ENCODE measurements around the gene CD244.
"Not testable (repeated sequence)": the region's sequence is repeated elsewhere in the genome, so short reads cannot be mapped to it uniquely, and the experiment has no call there.

Gene CD244

GRCh38 chr1:160877221-160877620 is 14.5 kb upstream of the CD244 start:
- DNase-seq = peak; percentile 62

- DNase-seq = no peak
Observed at GRCh38 chr1:160876311-160876710, 13.6 kb upstream of the CD244 start.

- not testable (repeated sequence) for DNase-seq
Observed at GRCh38 chr1:160875591-160875990, 12.9 kb upstream of the CD244 start.

- DNase-seq = no peak
Observed at GRCh38 chr1:160874935-160875334, 12.2 kb upstream of the CD244 start.

GRCh38 chr1:160868141-160868540 is 5.5 kb upstream of the CD244 start:
- DNase-seq = no peak

GRCh38 chr1:160867651-160868050 is 5.0 kb upstream of the CD244 start:
- not testable (repeated sequence) for DNase-seq

- no peak for DNase-seq
Observed at GRCh38 chr1:160866695-160867260, 4.1 kb upstream of the CD244 start.

GRCh38 chr1:160866001-160866694 is 3.5 kb upstream of the CD244 start:
- no peak for DNase-seq

GRCh38 chr1:160865337-160865736 is 2.6 kb upstream of the CD244 start:
- no peak for DNase-seq

- DNase-seq = no peak
Observed at GRCh38 chr1:160864173-160864572, 1.5 kb upstream of the CD244 start.

- DNase-seq = no peak
Observed at GRCh38 chr1:160863774-160864131, 1.1 kb upstream of the CD244 start.

GRCh38 chr1:160863061-160863773 is 530 bp upstream of the CD244 start:
- DNase-seq = no peak

- DNase-seq = no peak
Observed at GRCh38 chr1:160860840-160861505, 1.7 kb downstream of the CD244 start.

GRCh38 chr1:160859166-160859565 is 3.5 kb downstream of the CD244 start:
- DNase-seq = no peak

- peak; percentile 80 for DNase-seq
Observed at GRCh38 chr1:160858507-160858906, 4.2 kb downstream of the CD244 start.

GRCh38 chr1:160858097-160858496 is 4.6 kb downstream of the CD244 start:
- DNase-seq = peak; percentile 99

- no peak for DNase-seq
Observed at GRCh38 chr1:160855181-160855981, 7.3 kb downstream of the CD244 start.

- no peak for DNase-seq
Observed at GRCh38 chr1:160853754-160854153, 8.9 kb downstream of the CD244 start.

GRCh38 chr1:160853014-160853413 is 9.7 kb downstream of the CD244 start:
- DNase-seq = no peak

- DNase-seq = no peak
Observed at GRCh38 chr1:160850993-160851392, 11.7 kb downstream of the CD244 start.

- DNase-seq = no peak
Observed at GRCh38 chr1:160850541-160850940, 12.1 kb downstream of the CD244 start.

GRCh38 chr1:160846281-160846680 is 16.4 kb downstream of the CD244 start:
- DNase-seq = no peak

Data from hematopoietic multipotent progenitor cell treated with erythropoietin and hydrocortisone succinate and interleukin-3 and kit ligand, for 8 days (in vitro differentiated cells).